ENCODE data around the gene MTHFR. TPM values are rescaled to one million over a fixed set of nuclear protein-coding genes. Genes with fewer than 3 reads are reported as not detected.

Gene MTHFR
- total RNA-seq, 2 experiments from 2014 or later = 9.6 TPM

DNA sequence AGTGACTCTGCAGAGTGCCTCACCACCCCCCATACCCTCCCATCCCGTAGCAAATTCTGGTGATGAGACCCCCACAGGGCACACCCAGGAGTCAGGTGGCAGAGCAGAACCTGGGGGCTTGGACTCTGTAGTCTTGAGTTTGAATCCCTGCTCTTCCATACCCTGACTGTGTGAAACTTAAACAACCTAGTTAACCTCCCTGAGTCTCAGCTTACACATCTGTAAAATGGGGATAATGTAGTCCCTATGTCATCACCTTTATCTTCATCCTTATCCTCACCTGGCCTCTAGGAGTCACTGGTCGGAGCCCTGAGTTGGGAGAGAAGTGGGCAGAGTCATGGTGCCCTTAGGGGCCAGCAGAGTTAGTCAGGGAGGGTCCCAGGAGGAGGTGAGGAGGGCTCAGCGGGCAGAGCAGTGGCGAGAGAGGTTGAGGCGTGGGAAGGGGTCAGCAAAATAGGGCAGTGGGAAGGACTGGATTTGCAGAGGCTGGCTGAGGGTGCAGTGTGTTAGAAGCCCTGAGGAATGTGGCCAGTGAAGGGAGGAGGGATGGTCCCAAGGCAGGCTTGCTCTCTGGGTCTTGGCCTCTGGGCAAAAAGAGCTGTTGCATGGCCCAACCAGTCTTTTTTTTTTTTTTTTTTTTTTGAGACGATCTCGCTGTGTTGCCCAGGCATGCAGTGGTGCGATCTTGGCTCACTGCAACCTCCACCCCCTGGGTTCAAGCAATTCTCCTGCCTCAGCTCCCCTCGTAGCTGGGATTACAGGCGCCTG is 25.2 kb downstream of the MTHFR start:
- Mint-ChIP-seq H3K9me3 (no peaks in the 10 kb centered on the region), H3K27ac (no peak overlapping the region), H3K4me3 (no peak overlapping the region), H3K36me3 (ENCODE audit: low read depth) (no peaks in the 10 kb centered on the region), H3K27me3 (no peaks in the 10 kb centered on the region), H3K4me1 (ENCODE audit: low read depth) (peaks cover 3% of the 10 kb centered on the region)
- no peak for DNase-seq
- POLR2A ChIA-PET = no interaction called here
- no peak for ATAC-seq
- CTCF ChIA-PET = no interaction called here
- TF ChIP-seq, protein P1, sequence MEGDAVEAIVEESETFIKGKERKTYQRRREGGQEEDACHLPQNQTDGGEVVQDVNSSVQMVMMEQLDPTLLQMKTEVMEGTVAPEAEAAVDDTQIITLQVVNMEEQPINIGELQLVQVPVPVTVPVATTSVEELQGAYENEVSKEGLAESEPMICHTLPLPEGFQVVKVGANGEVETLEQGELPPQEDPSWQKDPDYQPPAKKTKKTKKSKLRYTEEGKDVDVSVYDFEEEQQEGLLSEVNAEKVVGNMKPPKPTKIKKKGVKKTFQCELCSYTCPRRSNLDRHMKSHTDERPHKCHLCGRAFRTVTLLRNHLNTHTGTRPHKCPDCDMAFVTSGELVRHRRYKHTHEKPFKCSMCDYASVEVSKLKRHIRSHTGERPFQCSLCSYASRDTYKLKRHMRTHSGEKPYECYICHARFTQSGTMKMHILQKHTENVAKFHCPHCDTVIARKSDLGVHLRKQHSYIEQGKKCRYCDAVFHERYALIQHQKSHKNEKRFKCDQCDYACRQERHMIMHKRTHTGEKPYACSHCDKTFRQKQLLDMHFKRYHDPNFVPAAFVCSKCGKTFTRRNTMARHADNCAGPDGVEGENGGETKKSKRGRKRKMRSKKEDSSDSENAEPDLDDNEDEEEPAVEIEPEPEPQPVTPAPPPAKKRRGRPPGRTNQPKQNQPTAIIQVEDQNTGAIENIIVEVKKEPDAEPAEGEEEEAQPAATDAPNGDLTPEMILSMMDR (IDR thresholded peaks at IDR 0.05) = no peak
- intact Hi-C loops (cut with micrococcal nuclease) = no loop called here

DNA sequence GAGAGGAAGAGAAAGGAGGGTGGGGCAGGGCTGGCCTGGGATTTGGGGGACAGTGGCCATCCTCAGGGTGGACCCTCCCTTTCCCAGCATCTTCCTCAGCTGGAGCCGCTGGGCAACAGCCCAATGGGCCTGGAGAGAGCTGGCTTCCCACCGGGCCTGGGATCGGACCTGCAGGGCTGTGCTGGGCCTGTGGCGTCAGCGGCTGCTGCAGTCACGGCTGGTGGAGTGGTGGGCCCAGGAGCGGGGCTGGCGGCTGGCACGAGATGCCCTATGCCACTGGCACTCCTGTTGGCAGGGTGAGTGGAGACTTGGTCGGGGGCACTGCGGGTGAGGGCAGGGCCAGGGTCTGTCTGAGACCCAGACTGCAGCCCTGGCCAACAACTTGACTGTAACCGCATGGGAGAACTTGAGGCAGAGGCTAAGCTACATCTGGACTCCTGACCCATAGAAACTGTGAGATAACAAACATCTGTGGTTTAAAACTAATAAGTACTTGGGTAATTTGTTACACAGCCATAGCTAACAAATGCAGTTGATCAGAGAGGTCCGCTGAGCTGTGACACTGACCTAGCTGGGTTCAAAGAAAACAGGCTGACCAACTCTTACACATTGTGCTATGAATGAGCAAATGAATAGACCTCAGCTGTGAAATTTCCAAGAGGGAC is 25.9 kb downstream of the MTHFR start:
- ATAC-seq (no peak), DNase-seq (no peak)
- Mint-ChIP-seq H3K27ac (no peak overlapping the region), H3K4me3 (no peak overlapping the region), H3K4me1 (ENCODE audit: low read depth) (no peaks in the 10 kb centered on the region), H3K36me3 (ENCODE audit: low read depth) (no peaks in the 10 kb centered on the region), H3K27me3 (no peaks in the 10 kb centered on the region), H3K9me3 (no peaks in the 10 kb centered on the region)
- ChIA-PET CTCF (no interaction called here), POLR2A (no interaction called here)
- intact Hi-C loops (cut with micrococcal nuclease) = no loop called here
- TF ChIP-seq, protein P1 (IDR thresholded peaks at IDR 0.05) = no peak

GRCh38 chr1:11778844-11779623 is 26.7 kb downstream of the MTHFR start:
- DNase-seq (no peak), ATAC-seq (no peak)
- CTCF ChIA-PET = no interaction called here
- no peaks in the 10 kb centered on the region for H3K36me3 Mint-ChIP-seq (ENCODE audit: low read depth)
- no peaks in the 10 kb centered on the region for H3K27me3 Mint-ChIP-seq
- intact Hi-C loops (cut with micrococcal nuclease) = no loop called here
- POLR2A ChIA-PET = no interaction called here
- TF ChIP-seq, protein P1 (IDR thresholded peaks at IDR 0.05) = no peak
- no peak overlapping the region for H3K27ac Mint-ChIP-seq
- H3K4me1 Mint-ChIP-seq (ENCODE audit: low read depth) = no peaks in the 10 kb centered on the region
- no peak overlapping the region for H3K4me3 Mint-ChIP-seq
- H3K9me3 Mint-ChIP-seq = no peaks in the 10 kb centered on the region

DNA sequence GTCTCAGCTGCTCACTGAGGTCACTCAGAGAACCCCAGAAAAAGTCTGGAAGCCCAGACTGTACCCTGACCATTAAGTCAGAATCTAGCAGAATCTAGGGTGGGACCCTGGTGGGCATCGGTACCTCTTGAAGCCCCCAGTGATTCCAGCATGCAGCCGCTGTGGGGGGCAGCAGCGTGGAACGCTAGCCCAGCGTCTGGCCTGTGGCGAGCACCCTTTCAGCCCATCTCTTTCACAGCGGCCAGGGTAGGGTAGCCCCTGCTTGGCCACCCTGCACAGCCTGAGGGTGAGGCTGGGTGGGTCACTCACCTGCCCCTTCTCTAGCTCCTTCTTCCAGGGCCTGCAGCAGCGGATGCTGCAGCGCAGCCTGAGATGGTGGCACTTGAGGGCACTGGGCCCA is 27.4 kb downstream of the MTHFR start:
- H3K36me3 Mint-ChIP-seq (ENCODE audit: low read depth) = no peaks in the 10 kb centered on the region
- H3K4me3 Mint-ChIP-seq = no peak overlapping the region
- H3K27ac Mint-ChIP-seq = no peak overlapping the region
- TF ChIP-seq, protein P1 (IDR thresholded peaks at IDR 0.05) = no peak
- no peaks in the 10 kb centered on the region for H3K9me3 Mint-ChIP-seq
- intact Hi-C loops (cut with micrococcal nuclease) = no loop called here
- ChIA-PET CTCF (no interaction called here), POLR2A (interaction anchor here (0.8 kb wide), 2 partner anchors 103 to 130 kb away, joined by 3 read pairs; no protein-coding TSS in a partner anchor)
- no peak for DNase-seq
- no peak for ATAC-seq
- H3K4me1 Mint-ChIP-seq (ENCODE audit: low read depth) = no peaks in the 10 kb centered on the region
- no peaks in the 10 kb centered on the region for H3K27me3 Mint-ChIP-seq

All from activated CD8-positive, alpha-beta T cell treated with anti-CD3 and anti-CD28 coated beads for 36 hours (primary cell).